Glutamatergic neuron (in vitro differentiated cells): Measurements from ENCODE around the gene ARID5A. TPM values are rescaled to one million over a fixed set of nuclear protein-coding genes. Genes with fewer than 3 reads are reported as not detected.
A peak's percentile ranks its signal among the peaks of the same experiment; 100 is the strongest.

Experiments used
- DNase-seq: peaks from one replicate; pipeline ENCODE4 v3.0.0; 2022
- H3K27ac Mint-ChIP-seq: one replicate; pipeline ENCODE4 v1.8.0; 2020; ENCODE audit warnings: mild to moderate bottlenecking, mixed read lengths, inconsistent platforms; ENCODE audit not compliant: unreplicated experiment
- H3K27me3 Mint-ChIP-seq: one replicate; pipeline ENCODE4 v1.8.0; 2020; ENCODE audit warnings: mild to moderate bottlenecking, moderate library complexity, mixed read lengths, inconsistent platforms; ENCODE audit not compliant: unreplicated experiment
- H3K36me3 Mint-ChIP-seq: one replicate; pipeline ENCODE4 v1.8.0; 2020; ENCODE audit warnings: mild to moderate bottlenecking, mixed read lengths, inconsistent platforms; ENCODE audit not compliant: unreplicated experiment
- H3K4me1 Mint-ChIP-seq: one replicate; pipeline ENCODE4 v1.8.0; 2020; ENCODE audit warnings: mild to moderate bottlenecking, low read depth, mixed read lengths, inconsistent platforms; ENCODE audit not compliant: unreplicated experiment
- H3K4me3 Mint-ChIP-seq: one replicate; pipeline ENCODE4 v1.8.0; 2020; ENCODE audit warnings: mild to moderate bottlenecking, mixed read lengths, inconsistent platforms; ENCODE audit not compliant: unreplicated experiment
- H3K9me3 Mint-ChIP-seq: one replicate; pipeline ENCODE4 v1.8.0; 2020; ENCODE audit warnings: mild to moderate bottlenecking, moderate library complexity, mixed read lengths, inconsistent platforms; ENCODE audit not compliant: unreplicated experiment
- total RNA-seq: library from RNA; stranded (reverse); fragmentation: NEBNext Ultra II Directional; extraction: Animal tissue kit (Norgen Biotek cat#: 25700); gene quantifications from one replicate; pipeline ENCODE4 v1.2.1, GENCODE V29; 2021; ENCODE audit not compliant: unreplicated experiment
- TF ChIP-seq, protein P1 (sequence below): fragments of 200-600 bp; sonication (generic); IDR thresholded peaks from one replicate; pipeline ENCODE4 v1.5.0; 2021; ENCODE audit not compliant: partially characterized antibody, unreplicated experiment

The ARID5A gene
- total RNA-seq, 1 donor from 2014 or later: 3.5 TPM

DNA sequence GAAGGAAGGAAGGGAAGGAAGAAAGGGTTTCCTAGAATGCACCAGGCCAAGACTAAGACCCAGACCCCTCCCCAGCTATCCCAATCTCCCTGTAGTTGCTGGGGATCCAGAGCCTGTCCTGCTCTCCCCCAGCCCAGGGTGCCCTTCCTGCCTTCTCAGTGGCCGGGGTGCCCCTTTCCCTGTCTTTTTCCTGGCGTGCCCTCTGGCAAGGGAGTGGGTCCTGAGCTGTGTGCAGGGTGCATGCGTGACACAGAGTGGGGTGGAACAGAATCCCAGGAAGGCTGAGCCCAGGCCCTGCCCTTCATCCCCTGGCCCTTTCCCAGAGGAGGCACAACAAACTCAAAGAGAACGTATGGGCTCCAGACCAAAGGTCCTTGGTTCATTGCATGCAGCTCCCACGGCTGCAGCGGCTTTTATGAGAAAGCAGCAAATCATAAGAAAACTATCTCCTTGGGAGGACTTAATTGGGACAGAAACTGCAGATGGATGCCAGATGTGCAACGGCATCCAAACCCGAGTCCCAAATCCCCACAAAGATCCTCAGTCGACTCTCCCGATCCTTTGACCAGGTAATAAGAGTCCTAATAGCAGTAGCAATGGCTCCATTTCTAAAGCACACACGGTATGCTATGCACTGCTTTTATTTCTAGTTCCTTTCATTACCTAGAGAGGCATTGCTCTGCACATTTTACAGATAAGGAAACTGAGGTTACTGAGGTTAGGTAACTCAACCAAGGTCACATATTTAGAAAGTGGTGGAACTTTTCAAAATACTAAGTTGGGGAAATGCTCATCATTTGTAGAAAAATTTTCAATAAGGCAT is 12.7 kb upstream of the ARID5A start:
- Mint-ChIP-seq H3K4me1 (peaks cover 5% of the 10 kb centered on the region), H3K27me3 (no peaks in the 10 kb centered on the region), H3K4me3 (no peak overlapping the region), H3K36me3 (peaks cover 5% of the 10 kb centered on the region), H3K9me3 (no peaks in the 10 kb centered on the region), H3K27ac (no peak overlapping the region)
- TF ChIP-seq, protein P1, sequence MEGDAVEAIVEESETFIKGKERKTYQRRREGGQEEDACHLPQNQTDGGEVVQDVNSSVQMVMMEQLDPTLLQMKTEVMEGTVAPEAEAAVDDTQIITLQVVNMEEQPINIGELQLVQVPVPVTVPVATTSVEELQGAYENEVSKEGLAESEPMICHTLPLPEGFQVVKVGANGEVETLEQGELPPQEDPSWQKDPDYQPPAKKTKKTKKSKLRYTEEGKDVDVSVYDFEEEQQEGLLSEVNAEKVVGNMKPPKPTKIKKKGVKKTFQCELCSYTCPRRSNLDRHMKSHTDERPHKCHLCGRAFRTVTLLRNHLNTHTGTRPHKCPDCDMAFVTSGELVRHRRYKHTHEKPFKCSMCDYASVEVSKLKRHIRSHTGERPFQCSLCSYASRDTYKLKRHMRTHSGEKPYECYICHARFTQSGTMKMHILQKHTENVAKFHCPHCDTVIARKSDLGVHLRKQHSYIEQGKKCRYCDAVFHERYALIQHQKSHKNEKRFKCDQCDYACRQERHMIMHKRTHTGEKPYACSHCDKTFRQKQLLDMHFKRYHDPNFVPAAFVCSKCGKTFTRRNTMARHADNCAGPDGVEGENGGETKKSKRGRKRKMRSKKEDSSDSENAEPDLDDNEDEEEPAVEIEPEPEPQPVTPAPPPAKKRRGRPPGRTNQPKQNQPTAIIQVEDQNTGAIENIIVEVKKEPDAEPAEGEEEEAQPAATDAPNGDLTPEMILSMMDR: no peak
- DNase-seq: no peak

DNA sequence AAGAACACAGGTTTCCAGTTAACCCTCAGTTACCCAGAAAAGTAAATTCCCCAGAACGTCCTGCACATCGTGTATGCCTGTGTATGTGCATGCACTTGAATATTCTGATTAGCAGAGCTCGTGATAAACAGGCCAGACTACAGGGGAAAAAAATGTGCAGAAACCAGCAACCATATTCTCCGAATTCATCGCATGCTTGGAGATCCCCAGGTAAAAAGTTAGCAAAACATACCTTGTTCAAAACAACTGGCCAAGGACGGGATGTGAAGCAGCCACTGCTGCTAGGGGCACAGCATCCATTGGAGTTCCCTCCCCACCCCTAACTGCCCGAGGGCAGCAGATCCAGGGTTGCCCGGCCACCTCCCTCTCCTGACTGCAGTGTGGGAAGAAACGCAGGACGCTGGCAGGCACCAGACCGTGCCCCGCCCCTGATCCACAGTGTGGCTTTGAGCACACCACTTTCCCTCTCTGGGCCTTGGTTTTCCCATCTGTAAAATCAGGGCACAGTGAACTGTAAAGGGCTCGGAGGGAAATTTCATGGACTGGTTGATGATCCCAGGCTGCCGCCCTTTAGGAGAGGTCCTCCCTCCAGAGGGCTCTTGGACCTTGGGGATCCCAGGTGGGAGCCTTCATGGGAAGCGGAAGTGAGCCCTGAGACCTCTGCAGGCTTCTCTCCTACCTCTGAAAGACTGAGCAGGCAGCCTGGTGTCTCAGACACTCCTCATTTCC is 11.9 kb upstream of the ARID5A start:
- Mint-ChIP-seq H3K4me3 (no peak overlapping the region), H3K9me3 (no peaks in the 10 kb centered on the region), H3K27ac (no peak overlapping the region), H3K36me3 (peaks cover 5% of the 10 kb centered on the region), H3K27me3 (peaks cover 1% of the 10 kb centered on the region), H3K4me1 (peaks cover 5% of the 10 kb centered on the region)
- TF ChIP-seq, protein P1: no peak
- no peak for DNase-seq

DNA sequence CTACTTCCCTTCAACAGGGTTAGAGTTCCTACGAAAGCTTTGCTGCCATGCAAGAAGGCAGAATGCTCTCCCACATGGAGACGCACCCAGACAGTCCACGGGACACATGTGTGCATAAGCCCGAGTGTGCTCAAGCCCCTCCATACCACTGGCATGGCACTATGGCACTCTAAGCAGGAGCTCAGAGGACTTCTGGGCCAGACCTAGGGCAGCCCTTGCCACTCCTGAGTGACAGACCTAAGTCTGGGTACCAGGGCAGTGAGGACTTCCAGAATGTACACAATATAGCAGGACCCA is 11.4 kb upstream of the ARID5A start:
- no peak overlapping the region for H3K4me3 Mint-ChIP-seq
- DNase-seq: no peak
- TF ChIP-seq, protein P1: no peak
- peaks cover 5% of the 10 kb centered on the region for H3K36me3 Mint-ChIP-seq
- H3K4me1 Mint-ChIP-seq: peaks cover 5% of the 10 kb centered on the region
- H3K27ac Mint-ChIP-seq: no peak overlapping the region
- no peaks in the 10 kb centered on the region for H3K9me3 Mint-ChIP-seq
- peaks cover 2% of the 10 kb centered on the region for H3K27me3 Mint-ChIP-seq

DNA sequence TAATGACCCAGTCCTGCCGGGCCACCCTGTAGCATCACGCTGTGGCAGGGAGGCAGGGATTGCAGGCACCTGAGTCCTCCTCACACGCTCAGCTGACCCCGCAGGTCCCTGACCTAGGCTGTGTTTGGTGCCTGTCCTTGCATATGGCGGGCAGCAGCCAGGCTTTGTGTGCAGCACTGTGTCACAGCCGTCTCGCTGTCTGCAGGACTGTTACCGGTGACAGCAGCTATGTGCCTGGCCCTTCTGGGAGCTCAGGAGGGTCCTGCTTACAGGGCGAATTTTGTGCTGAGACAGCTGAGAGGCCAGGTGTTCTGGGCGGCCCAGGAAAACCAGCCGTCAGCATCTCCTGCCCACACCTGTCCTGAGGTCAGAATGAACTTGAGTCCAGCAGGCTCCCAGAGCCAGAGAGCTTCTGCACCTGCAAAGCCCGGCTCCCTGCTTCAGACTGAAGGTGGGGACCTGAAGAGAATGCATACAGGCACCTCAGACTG is 10.4 kb upstream of the ARID5A start:
- Mint-ChIP-seq H3K4me1 (peaks cover 5% of the 10 kb centered on the region), H3K27ac (no peak overlapping the region), H3K27me3 (peaks cover 2% of the 10 kb centered on the region), H3K9me3 (no peaks in the 10 kb centered on the region), H3K36me3 (peaks cover 5% of the 10 kb centered on the region), H3K4me3 (no peak overlapping the region)
- no peak for DNase-seq
- TF ChIP-seq, protein P1: no peak

DNA sequence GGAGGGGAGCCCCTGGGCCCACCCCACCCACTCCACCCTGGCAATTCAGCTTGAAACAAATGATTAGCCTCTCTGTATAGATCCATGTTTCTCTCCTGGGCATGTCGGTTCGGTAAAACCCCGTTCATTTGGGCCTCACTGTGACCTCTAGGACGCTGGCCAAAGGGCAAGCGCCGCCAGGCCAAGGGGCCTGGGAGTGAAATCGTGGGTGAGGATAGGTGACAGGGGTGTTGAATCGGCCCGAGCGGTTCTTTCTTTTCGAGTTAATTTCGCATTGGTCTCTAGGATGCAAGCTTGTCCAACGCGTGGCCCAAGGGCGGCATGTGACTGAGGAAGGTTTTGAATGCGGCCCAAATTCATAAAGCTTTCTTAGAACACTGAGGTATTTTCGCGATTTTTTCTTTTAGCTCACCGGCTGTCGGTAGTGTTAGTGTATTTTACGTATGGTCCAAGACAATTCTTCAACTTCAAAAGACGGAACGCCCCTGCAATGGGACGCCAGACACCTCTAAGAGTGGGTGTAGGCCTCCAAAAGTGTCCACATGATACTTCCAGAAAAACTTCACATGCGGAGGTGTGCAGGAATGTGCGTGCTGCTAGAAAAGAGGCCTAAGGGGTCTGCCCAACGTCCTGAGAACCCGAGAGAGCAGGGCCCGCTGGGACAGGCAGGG is 9.8 kb upstream of the ARID5A start:
- peaks cover 5% of the 10 kb centered on the region for H3K36me3 Mint-ChIP-seq
- no peaks in the 10 kb centered on the region for H3K9me3 Mint-ChIP-seq
- H3K4me3 Mint-ChIP-seq: peak overlapping the region; percentile 35
- no peak for DNase-seq
- H3K4me1 Mint-ChIP-seq: peaks cover 8% of the 10 kb centered on the region
- no peak overlapping the region for H3K27ac Mint-ChIP-seq
- TF ChIP-seq, protein P1: no peak
- peaks cover 2% of the 10 kb centered on the region for H3K27me3 Mint-ChIP-seq
